ENCODE results near the gene LRRC8D.

DNA sequence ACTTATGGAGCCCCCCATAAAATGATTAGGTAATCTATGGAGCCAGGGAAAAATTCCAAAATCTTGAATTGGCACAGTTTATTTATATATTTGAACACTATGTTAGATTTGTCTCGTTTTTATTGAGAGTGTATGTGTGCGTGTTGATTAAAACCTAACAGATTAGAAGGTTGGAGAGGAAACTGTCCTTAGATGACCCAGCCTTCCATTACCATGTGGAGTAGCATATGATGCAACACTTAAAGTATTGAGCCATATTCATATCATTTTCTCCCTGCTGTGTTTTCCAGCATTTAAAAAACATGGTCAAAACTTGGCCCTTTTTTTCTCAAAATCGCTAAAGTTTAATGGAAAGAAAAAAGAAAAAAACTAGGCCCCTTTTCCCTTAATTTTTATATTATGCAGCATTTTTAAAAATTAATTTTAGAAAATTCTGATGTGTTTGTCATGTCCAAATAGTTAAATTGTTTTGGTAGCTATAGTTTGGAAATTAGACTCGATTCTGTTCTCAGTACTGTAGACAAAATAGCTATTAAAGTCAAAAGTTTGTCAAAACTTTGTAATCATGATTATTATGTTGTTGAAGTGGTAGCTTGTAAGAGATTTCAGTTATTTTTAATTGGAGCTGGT is 2.3 kb downstream of the LRRC8D start:
- TF ChIP-seq, protein P1, sequence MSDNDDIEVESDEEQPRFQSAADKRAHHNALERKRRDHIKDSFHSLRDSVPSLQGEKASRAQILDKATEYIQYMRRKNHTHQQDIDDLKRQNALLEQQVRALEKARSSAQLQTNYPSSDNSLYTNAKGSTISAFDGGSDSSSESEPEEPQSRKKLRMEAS (IDR thresholded peaks at IDR 0.05; ENCODE audit: low read depth, low read length) = peak; percentile 93
- TF ChIP-seq, protein P2, sequence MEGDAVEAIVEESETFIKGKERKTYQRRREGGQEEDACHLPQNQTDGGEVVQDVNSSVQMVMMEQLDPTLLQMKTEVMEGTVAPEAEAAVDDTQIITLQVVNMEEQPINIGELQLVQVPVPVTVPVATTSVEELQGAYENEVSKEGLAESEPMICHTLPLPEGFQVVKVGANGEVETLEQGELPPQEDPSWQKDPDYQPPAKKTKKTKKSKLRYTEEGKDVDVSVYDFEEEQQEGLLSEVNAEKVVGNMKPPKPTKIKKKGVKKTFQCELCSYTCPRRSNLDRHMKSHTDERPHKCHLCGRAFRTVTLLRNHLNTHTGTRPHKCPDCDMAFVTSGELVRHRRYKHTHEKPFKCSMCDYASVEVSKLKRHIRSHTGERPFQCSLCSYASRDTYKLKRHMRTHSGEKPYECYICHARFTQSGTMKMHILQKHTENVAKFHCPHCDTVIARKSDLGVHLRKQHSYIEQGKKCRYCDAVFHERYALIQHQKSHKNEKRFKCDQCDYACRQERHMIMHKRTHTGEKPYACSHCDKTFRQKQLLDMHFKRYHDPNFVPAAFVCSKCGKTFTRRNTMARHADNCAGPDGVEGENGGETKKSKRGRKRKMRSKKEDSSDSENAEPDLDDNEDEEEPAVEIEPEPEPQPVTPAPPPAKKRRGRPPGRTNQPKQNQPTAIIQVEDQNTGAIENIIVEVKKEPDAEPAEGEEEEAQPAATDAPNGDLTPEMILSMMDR (IDR thresholded peaks at IDR 0.05; ENCODE audit: low read depth, low read length) = no peak
- peak; percentile 98 for TF ChIP-seq MYC (IDR thresholded peaks at IDR 0.05; ENCODE audit: low read depth, low read length)
